ENCODE data around the gene CNNM1.

The CNNM1 gene

GRCh38 chr10:99345350-99345749 is 16.2 kb downstream of the CNNM1 start:
- Histone ChIP-seq H3K4me1 (ENCODE audit: low read depth, poor library complexity, severe bottlenecking) (no peaks in the 10 kb centered on the region), H3K4me3 (IDR thresholded peaks at IDR 0.05; ENCODE audit: insufficient read depth, low read depth, low read length) (no peak overlapping the region), H3K4me2 (no peak overlapping the region), H3K9ac (no peak overlapping the region), H4K20me1 (ENCODE audit: insufficient read depth) (no peaks in the 10 kb centered on the region), H3K27ac (no peak overlapping the region), H3K79me2 (ENCODE audit: insufficient read depth, low read depth) (no peaks in the 10 kb centered on the region), H3K27me3 (ENCODE audit: insufficient read depth, low read depth) (no peaks in the 10 kb centered on the region), H3K36me3 (ENCODE audit: insufficient read depth) (no peaks in the 10 kb centered on the region), H2AFZ (ENCODE audit: low read depth) (no peak overlapping the region)
- no peak for TF ChIP-seq CTCF (conservative IDR thresholded peaks at IDR 0.05; ENCODE audit: low read depth, low read length)

GRCh38 chr10:99346247-99346646 is 17.1 kb downstream of the CNNM1 start:
- no peaks in the 10 kb centered on the region for H4K20me1 ChIP-seq (ENCODE audit: insufficient read depth)
- no peak for TF ChIP-seq CTCF (conservative IDR thresholded peaks at IDR 0.05; ENCODE audit: low read depth, low read length)
- no peaks in the 10 kb centered on the region for H3K36me3 ChIP-seq (ENCODE audit: insufficient read depth)
- no peak overlapping the region for H3K27ac ChIP-seq
- H3K4me1 ChIP-seq (ENCODE audit: low read depth, poor library complexity, severe bottlenecking), result no peaks in the 10 kb centered on the region
- H3K4me2 ChIP-seq, result no peak overlapping the region
- H3K4me3 ChIP-seq (IDR thresholded peaks at IDR 0.05; ENCODE audit: insufficient read depth, low read depth, low read length), result no peak overlapping the region
- H3K27me3 ChIP-seq (ENCODE audit: insufficient read depth, low read depth), result no peaks in the 10 kb centered on the region
- no peaks in the 10 kb centered on the region for H3K79me2 ChIP-seq (ENCODE audit: insufficient read depth, low read depth)
- no peak overlapping the region for H2AFZ ChIP-seq (ENCODE audit: low read depth)
- H3K9ac ChIP-seq, result no peak overlapping the region

GRCh38 chr10:99347672-99348071 is 18.5 kb downstream of the CNNM1 start:
- H3K27me3 ChIP-seq (ENCODE audit: insufficient read depth, low read depth), result no peaks in the 10 kb centered on the region
- H3K27ac ChIP-seq, result no peak overlapping the region
- H3K4me2 ChIP-seq, result no peak overlapping the region
- H4K20me1 ChIP-seq (ENCODE audit: insufficient read depth), result no peaks in the 10 kb centered on the region
- no peak for TF ChIP-seq CTCF (conservative IDR thresholded peaks at IDR 0.05; ENCODE audit: low read depth, low read length)
- no peaks in the 10 kb centered on the region for H3K79me2 ChIP-seq (ENCODE audit: insufficient read depth, low read depth)
- no peaks in the 10 kb centered on the region for H3K4me1 ChIP-seq (ENCODE audit: low read depth, poor library complexity, severe bottlenecking)
- no peak overlapping the region for H3K9ac ChIP-seq
- H2AFZ ChIP-seq (ENCODE audit: low read depth), result no peak overlapping the region
- H3K4me3 ChIP-seq (IDR thresholded peaks at IDR 0.05; ENCODE audit: insufficient read depth, low read depth, low read length), result no peak overlapping the region
- no peaks in the 10 kb centered on the region for H3K36me3 ChIP-seq (ENCODE audit: insufficient read depth)

GRCh38 chr10:99353182-99353581 is 24.0 kb downstream of the CNNM1 start:
- no peaks in the 10 kb centered on the region for H3K27me3 ChIP-seq (ENCODE audit: insufficient read depth, low read depth)
- H3K36me3 ChIP-seq (ENCODE audit: insufficient read depth), result no peaks in the 10 kb centered on the region

More at GRCh38 chr10:99353182-99353581, 24.0 kb downstream of the CNNM1 start:
- Histone ChIP-seq H2AFZ (ENCODE audit: low read depth) (no peak overlapping the region), H3K79me2 (ENCODE audit: insufficient read depth, low read depth) (no peaks in the 10 kb centered on the region), H3K9ac (no peak overlapping the region), H4K20me1 (ENCODE audit: insufficient read depth) (no peaks in the 10 kb centered on the region), H3K27ac (no peak overlapping the region), H3K4me1 (ENCODE audit: low read depth, poor library complexity, severe bottlenecking) (no peaks in the 10 kb centered on the region), H3K4me2 (no peak overlapping the region), H3K4me3 (IDR thresholded peaks at IDR 0.05; ENCODE audit: insufficient read depth, low read depth, low read length) (no peak overlapping the region)
- no peak for TF ChIP-seq CTCF (conservative IDR thresholded peaks at IDR 0.05; ENCODE audit: low read depth, low read length)
